Hematopoietic multipotent progenitor cell treated with erythropoietin and hydrocortisone succinate and interleukin-3 and kit ligand, for 4 days (in vitro differentiated cells): Measurements from ENCODE around the gene ITGAD.

ENCODE experiments used
- DNase-seq: peaks from one replicate; pipeline ENCODE4 v3.0.0-alpha.2; 2015

Gene ITGAD

GRCh38 chr16:31461201-31461920 is 68.2 kb downstream of the ITGAD start:
- DNase-seq: no peak

- no peak for DNase-seq
Measured at GRCh38 chr16:31461921-31462804, 69.0 kb downstream of the ITGAD start.

- DNase-seq: no peak
Measured at GRCh38 chr16:31464348-31464769, 71.2 kb downstream of the ITGAD start.

- no peak for DNase-seq
Measured at GRCh38 chr16:31464781-31465260, 71.7 kb downstream of the ITGAD start.

GRCh38 chr16:31465788-31466370 is 72.7 kb downstream of the ITGAD start:
- DNase-seq: no peak

GRCh38 chr16:31466381-31466841 is 73.3 kb downstream of the ITGAD start:
- DNase-seq: no peak

- DNase-seq: peak; percentile 62
Measured at GRCh38 chr16:31467151-31467773, 74.1 kb downstream of the ITGAD start.

- DNase-seq: no peak
Measured at GRCh38 chr16:31467858-31468257, 74.7 kb downstream of the ITGAD start.

GRCh38 chr16:31470615-31471014 is 77.5 kb downstream of the ITGAD start:
- no peak for DNase-seq

GRCh38 chr16:31471241-31471874 is 78.2 kb downstream of the ITGAD start:
- no peak for DNase-seq

- DNase-seq: peak; percentile 52
Measured at GRCh38 chr16:31471875-31472708, 79.0 kb downstream of the ITGAD start, which contains the start of gene TGFB1I1. Gene TGFB1I1 (plus strand): TSS chr16:31472152. CDS start chr16:31472189, 37 bp downstream.

- DNase-seq: peak; percentile 86
Measured at GRCh38 chr16:31472709-31473203, 79.6 kb downstream of the ITGAD start.

GRCh38 chr16:31473264-31473984 is 80.3 kb downstream of the ITGAD start:
- DNase-seq: no peak

GRCh38 chr16:31474173-31474714 is 81.1 kb downstream of the ITGAD start:
- peak; percentile 43 for DNase-seq

GRCh38 chr16:31474773-31475738 is 81.9 kb downstream of the ITGAD start:
- DNase-seq: no peak

- DNase-seq: peak; percentile 51
Measured at GRCh38 chr16:31475946-31476302, 82.8 kb downstream of the ITGAD start.
